Tibial artery (tissue), 4 donors: Measurements from ENCODE around the gene TTLL4.
"Not testable (repeated sequence)": the region's sequence is repeated elsewhere in the genome, so short reads cannot be mapped to it uniquely, and the experiment has no call there.

Experiments
- DNase-seq, 2 donors: peaks; one replicate each; pipeline ENCODE4 v3.0.0-alpha.2; 2019
- H3K27ac ChIP-seq, 2 donors: fragments of 200-600 bp; sonication (generic) in 1 of 2; 1 replicate in 1 of 2; 2 replicates in 1 of 2; pipeline ENCODE4 v1.5.1; 2018 to 2019; ENCODE audit warnings: mild to moderate bottlenecking in 1 of 2
- H3K27me3 ChIP-seq, 2 donors: fragments of 200-600 bp; sonication (generic) in 1 of 2; one replicate each; pipeline versions ENCODE4 v1.5.1 to v1.6.0; 2016 to 2019
- H3K36me3 ChIP-seq, 3 donors: fragments of 200-600 bp; sonication (generic) in 2 of 3; one replicate each; pipeline ENCODE4 v1.5.1; 2016 to 2019; ENCODE audit warnings: mild to moderate bottlenecking in 2 of 3
- H3K4me1 ChIP-seq, 4 donors: fragments of 200-600 bp; sonication (generic) in 2 of 4; 1 replicate in 3 of 4; 2 replicates in 1 of 4; pipeline ENCODE4 v1.5.1; 2016 to 2019
- H3K4me3 ChIP-seq, 2 donors: fragments of 200-600 bp; sonication (generic) in 1 of 2; 1 replicate in 1 of 2; 2 replicates in 1 of 2; pipeline ENCODE4 v1.5.1; 2018 to 2019; ENCODE audit warnings: mild to moderate bottlenecking in 2 of 2
- H3K9me3 ChIP-seq, 3 donors: fragments of 200-600 bp; sonication (generic) in 1 of 3; one replicate each; pipeline ENCODE4 v1.5.1; 2016 to 2019
- intact Hi-C: fragments of 100-400 bp; cut with DNase I; formaldehyde crosslinking; loops from one replicate; pipeline ENCODE4 v1.15.0; 2023; ENCODE audit warnings: low total_unique reads
- TF ChIP-seq, protein P1 (sequence below), 2 experiments: fragments of 200-600 bp in 1 of 2; fragments of 450-650 bp in 1 of 2; IDR thresholded peaks; one replicate each; pipeline ENCODE4 v1.5.1; 2017 to 2019; ENCODE audit warnings: antibody characterized with exemption in 2 of 2, mild to moderate bottlenecking in 1 of 2, moderate library complexity in 1 of 2

TTLL4 gene

DNA sequence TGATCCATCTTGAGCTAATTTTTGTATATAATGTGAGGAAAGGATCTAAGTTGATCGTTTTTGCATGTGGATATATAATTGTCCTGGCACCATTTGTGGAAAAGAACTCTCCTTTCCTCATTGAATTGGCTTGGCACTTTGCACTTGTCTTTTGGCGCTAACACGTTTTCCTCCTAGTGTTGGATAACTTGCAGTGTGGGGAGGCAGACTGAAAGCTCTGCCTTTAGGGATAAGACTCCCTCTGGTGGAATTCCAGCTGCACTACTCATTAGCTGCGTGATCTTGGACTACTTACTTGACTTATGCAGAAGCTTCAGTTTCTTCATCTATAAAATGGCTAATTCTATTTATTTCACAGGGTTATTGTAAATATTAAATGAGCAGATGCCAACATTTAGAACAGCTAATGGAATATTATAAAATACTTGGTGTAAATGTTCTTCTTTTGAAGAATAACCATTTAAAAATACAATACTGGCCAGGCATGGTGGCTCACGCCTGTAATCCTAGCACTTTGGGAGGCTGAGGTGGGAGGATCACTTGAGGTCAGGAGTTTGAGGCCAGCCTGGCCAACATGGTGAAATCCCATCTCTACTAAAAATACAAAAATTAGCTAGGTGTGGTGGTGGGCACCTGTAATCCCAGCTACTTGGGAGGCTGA, 23.1 kb upstream of the TTLL4 start:
- Histone ChIP-seq H3K4me1 (peaks cover 0 to 12% (median 0%) of the 10 kb centered on the region in 4 donors), H3K36me3 (peaks cover 10 to 59% (median 36%) of the 10 kb centered on the region in 3 donors)
- intact Hi-C loops, H3K9me3 ChIP-seq, H3K27ac ChIP-seq, H3K27me3 ChIP-seq, H3K4me3 ChIP-seq: not testable (repeated sequence)
- peak in 1 of 2 donors; percentile 60 for DNase-seq
- TF ChIP-seq, protein P1, sequence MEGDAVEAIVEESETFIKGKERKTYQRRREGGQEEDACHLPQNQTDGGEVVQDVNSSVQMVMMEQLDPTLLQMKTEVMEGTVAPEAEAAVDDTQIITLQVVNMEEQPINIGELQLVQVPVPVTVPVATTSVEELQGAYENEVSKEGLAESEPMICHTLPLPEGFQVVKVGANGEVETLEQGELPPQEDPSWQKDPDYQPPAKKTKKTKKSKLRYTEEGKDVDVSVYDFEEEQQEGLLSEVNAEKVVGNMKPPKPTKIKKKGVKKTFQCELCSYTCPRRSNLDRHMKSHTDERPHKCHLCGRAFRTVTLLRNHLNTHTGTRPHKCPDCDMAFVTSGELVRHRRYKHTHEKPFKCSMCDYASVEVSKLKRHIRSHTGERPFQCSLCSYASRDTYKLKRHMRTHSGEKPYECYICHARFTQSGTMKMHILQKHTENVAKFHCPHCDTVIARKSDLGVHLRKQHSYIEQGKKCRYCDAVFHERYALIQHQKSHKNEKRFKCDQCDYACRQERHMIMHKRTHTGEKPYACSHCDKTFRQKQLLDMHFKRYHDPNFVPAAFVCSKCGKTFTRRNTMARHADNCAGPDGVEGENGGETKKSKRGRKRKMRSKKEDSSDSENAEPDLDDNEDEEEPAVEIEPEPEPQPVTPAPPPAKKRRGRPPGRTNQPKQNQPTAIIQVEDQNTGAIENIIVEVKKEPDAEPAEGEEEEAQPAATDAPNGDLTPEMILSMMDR (IDR thresholded peaks at IDR 0.05), result peak; percentile 80 to 82

DNA sequence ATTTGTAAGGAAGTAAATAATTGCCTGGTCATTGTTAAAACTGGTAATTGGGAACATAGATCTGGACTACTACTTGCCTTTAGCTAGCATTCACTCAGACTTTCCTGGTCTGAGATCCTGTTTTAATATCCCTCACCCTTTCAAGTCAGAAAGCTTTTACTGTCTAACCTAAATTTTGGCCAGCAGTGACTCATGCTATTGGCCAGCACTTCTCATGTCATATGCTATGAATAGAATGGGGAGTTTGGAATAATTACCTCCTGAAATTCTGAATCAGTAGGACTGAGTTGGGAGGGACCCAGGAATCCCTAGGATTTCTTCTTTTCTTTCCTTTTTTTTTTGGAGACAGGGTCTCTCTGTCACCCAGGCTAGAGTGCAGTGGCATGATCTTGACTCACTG, 19.4 kb upstream of the TTLL4 start:
- no peak overlapping the region for H3K4me3 ChIP-seq
- peak overlapping the region in 1 of 2 donors; percentile 10 for H3K27ac ChIP-seq
- H3K4me1 ChIP-seq, result peaks cover 0 to 12% (median 0%) of the 10 kb centered on the region in 4 donors
- TF ChIP-seq, protein P1 (IDR thresholded peaks at IDR 0.05), result no peak
- DNase-seq, result no peak
- H3K27me3 ChIP-seq, result no peaks in the 10 kb centered on the region
- peaks cover 37 to 71% (median 48%) of the 10 kb centered on the region in 3 donors for H3K36me3 ChIP-seq
- no peaks in the 10 kb centered on the region for H3K9me3 ChIP-seq
- intact Hi-C loops, result loop anchor here (10.0 kb wide), 1 partner anchor 504 kb away; no protein-coding TSS in a partner anchor

DNA sequence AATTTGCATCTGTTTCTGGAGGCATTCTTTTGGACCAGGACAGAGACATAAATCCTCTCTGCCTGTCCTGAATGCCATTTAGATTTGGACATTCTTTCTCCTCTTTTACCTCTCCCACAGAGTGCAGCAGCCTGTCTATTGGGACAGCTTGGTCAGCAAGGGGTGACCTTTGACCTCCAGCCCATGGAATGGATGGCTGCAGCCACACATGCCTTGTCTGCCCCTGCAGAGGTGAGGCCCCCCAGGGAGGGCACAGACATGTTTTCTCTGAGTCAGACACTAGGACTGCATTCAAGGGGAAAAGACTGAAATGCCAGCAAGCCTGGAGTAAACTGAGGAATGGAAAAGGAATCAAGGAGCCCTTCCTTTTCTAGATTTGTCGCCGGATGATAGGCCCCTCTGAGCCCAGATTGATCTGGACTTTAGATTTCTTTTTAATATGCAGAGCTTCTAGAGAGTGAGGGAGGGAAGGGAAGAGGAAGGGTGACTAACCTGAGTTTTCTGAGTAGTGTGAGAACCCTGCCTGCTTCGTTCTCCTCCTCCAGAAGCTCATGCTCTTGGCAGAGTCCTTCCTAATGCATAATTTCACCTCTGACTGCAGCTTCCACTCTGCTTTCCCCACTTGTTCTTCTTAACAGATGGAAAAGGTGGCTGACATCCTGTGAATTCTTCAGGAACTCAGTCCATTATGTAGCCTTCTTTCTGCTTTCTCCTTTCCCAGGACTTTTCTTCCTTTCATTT, 16.1 kb upstream of the TTLL4 start:
- H3K36me3 ChIP-seq, result peaks cover 54 to 91% (median 65%) of the 10 kb centered on the region in 3 donors
- H3K27me3 ChIP-seq, result no peaks in the 10 kb centered on the region
- H3K4me1 ChIP-seq, result peaks cover 0 to 12% (median 0%) of the 10 kb centered on the region in 4 donors
- intact Hi-C loops, result loop anchor here (10.0 kb wide), 1 partner anchor 500 kb away; no protein-coding TSS in a partner anchor
- H3K9me3 ChIP-seq, result no peaks in the 10 kb centered on the region
- H3K27ac ChIP-seq, result no peak overlapping the region
- DNase-seq, result no peak
- no peak overlapping the region for H3K4me3 ChIP-seq
- TF ChIP-seq, protein P1 (IDR thresholded peaks at IDR 0.05), result no peak

DNA sequence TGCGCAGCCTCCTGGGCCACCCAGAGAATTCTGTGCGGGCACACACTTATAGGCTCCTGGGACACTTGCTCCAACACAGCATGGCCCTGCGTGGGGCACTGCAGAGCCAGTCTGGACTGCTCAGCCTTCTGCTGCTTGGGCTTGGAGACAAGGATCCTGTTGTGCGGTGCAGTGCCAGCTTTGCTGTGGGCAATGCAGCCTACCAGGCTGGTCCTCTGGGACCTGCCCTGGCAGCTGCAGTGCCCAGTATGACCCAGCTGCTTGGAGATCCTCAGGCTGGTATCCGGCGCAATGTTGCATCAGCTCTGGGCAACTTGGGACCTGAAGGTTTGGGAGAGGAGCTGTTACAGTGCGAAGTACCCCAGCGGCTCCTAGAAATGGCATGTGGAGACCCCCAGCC, 11.8 kb upstream of the TTLL4 start:
- TF ChIP-seq, protein P1 (IDR thresholded peaks at IDR 0.05), result no peak
- peaks cover 36 to 71% (median 43%) of the 10 kb centered on the region in 3 donors for H3K36me3 ChIP-seq
- H3K9me3 ChIP-seq, result no peaks in the 10 kb centered on the region
- H3K27me3 ChIP-seq, result no peaks in the 10 kb centered on the region
- no peak overlapping the region for H3K4me3 ChIP-seq
- H3K27ac ChIP-seq, result no peak overlapping the region
- DNase-seq, result no peak
- no peaks in the 10 kb centered on the region for H3K4me1 ChIP-seq
- intact Hi-C loops, result loop anchor here (10.0 kb wide), 1 partner anchor 496 kb away; no protein-coding TSS in a partner anchor

DNA sequence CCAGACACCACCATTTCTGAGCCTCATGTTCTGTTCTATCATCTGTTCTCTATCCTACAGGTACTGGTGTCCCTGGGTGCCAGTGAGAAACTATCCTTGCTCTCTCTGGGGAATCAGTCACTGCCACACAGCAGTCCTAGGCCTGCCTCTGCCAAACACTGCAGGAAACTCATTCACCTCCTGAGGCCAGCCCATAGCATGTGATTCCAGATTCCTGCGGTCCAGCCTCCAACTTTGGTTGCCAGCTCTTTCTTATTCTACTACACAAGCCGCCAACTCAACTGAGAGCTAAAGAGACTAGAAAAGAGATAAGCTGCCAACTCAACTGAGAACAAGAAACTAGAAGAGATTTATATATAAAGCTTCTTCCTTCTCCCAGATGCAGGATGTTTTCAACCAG, 8.8 kb upstream of the TTLL4 start:
- Histone ChIP-seq H3K27ac (no peak overlapping the region), H3K36me3 (peaks cover 18 to 48% (median 33%) of the 10 kb centered on the region in 3 donors), H3K4me1 (no peaks in the 10 kb centered on the region), H3K27me3 (no peaks in the 10 kb centered on the region), H3K4me3 (no peak overlapping the region), H3K9me3 (no peaks in the 10 kb centered on the region)
- intact Hi-C loops, result no loop called here
- TF ChIP-seq, protein P1 (IDR thresholded peaks at IDR 0.05), result no peak
- DNase-seq, result no peak
